WI38 (cell line): ENCODE measurements around the gene PRSS22.

Experiments
- H3K4me3 ChIP-seq: 2 replicates; pipeline ENCODE4 v1.5.1; 2011; ENCODE audit warnings: low read depth, mild to moderate bottlenecking, control low read depth, low read length
- CTCF ChIP-seq: IDR thresholded peaks from 2 replicates; pipeline ENCODE4 v1.5.1; 2012; ENCODE audit warnings: low read depth, mild to moderate bottlenecking, control low read depth, low read length

The PRSS22 gene

DNA sequence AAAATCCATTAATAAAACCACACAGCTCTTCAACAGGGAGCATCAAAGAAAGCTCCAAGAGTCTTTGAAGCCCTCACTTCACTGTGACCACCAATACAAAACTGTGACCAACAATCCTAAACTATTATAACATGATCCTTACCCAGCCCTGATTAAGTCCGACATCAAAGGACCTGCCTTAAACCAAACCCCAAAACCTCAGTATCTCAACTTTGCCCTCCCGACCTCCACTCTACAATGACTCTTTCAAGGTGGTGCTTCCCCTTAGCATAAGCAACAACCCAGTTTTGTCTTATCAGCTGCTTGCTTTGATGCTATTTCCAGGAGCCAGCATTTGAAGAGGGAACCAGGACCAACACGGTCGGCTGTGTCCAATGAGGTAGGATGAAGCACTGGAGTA is 8.5 kb upstream of the PRSS22 start:
- TF ChIP-seq CTCF, result no peak
- H3K4me3 ChIP-seq, result no peak overlapping the region

DNA sequence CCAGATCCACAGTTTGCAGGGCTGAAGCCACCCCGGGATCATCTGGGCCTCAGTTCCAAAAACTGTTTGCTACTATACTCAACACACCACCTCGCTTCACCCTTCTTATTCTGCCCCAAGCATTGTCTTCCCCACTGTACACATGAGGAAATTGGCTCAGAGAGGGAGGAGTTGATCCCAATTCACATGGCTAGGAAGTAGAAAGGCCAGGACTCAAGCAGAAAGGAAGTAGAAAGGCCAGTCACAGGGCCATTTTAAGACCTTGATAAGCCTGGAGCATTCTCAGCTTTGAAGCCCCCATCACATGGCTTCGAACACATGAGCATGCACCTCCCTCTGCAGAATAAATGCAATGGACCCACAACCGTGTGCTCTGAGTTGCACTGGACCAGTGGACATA is 7.7 kb upstream of the PRSS22 start:
- TF ChIP-seq CTCF, result no peak

DNA sequence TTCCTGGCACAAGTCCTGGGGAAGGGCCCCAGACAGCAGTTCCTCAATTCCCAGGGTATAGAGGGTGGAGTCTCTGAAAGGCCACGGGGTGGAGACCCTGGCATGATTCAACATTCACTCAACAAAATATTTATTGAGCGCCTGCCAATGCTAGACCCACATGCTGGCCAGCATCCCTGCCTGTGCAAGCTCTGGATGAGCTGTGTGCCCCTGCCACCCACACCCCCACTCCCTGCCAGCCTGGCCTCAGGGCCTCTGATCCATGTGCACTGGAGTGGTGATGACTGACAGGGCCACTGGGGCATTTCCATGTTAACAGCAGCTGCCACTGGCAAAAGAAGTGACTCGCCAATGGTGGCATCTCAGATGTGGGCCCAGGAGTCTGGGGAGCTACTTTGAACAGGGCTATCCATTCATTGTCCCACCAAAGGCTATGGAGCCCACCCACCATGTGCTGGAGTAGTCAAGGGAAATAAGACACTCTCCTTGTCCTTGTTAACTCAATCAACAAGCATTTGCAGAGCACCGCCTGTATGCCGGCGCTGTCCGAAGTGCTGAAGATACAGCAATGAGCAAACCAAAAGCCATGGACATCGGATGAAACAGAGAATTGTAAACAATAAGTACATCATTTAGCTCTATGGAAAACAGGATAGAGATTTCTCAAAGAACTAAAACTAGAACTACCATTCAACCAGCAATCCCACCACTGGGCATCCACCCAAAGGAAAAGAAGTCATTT is 3.0 kb upstream of the PRSS22 start:
- TF ChIP-seq CTCF, result no peak
- no peak overlapping the region for H3K4me3 ChIP-seq

More for the DNA sequence above, 7.7 kb upstream of the PRSS22 start:
- H3K4me3 ChIP-seq, result no peak overlapping the region

DNA sequence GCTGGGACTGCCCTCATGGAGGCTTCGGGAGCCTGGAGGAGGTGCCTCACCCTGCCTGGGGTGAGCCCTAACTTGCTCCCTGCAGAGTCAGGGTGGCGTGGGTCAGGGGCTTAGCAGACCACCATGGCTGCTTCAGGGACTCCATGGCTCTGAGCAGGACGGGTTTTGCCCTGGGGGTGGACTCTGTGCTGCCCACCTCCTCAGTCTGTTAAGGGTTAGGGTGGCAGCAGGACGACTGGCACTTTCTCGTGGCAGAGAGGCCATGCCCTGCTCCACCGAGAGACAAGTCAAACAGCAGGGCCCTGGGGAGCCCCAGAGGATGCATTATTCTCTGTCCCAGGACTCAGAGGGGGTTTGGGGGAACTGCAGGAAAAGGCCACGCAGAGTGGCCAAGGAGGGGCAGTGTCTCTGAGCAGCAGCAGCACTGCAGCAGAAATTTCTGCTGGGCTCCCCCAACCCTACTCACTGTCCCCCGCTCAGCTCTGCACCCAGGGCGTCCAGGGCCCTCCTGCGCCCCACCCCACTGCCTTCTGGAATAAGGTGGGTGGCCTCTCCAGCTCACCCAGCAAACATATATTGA is 1.8 kb upstream of the PRSS22 start:
- no peak overlapping the region for H3K4me3 ChIP-seq
- no peak for TF ChIP-seq CTCF

GRCh38 chr16:2858245-2859025 is 465 bp upstream of the PRSS22 start:
- no peak for TF ChIP-seq CTCF
- no peak overlapping the region for H3K4me3 ChIP-seq

- no peak overlapping the region for H3K4me3 ChIP-seq
- no peak for TF ChIP-seq CTCF
Measured at GRCh38 chr16:2856686-2857450, 1.1 kb downstream of the PRSS22 start.
